Measurements from ENCODE around the gene GFOD1. TPM values are rescaled to one million over a fixed set of nuclear protein-coding genes. Genes with fewer than 3 reads are reported as not detected.

The GFOD1 gene
- total RNA-seq, 4 donors from 2014 or later = 16.1 to 30.7 (median 22.9) TPM

DNA sequence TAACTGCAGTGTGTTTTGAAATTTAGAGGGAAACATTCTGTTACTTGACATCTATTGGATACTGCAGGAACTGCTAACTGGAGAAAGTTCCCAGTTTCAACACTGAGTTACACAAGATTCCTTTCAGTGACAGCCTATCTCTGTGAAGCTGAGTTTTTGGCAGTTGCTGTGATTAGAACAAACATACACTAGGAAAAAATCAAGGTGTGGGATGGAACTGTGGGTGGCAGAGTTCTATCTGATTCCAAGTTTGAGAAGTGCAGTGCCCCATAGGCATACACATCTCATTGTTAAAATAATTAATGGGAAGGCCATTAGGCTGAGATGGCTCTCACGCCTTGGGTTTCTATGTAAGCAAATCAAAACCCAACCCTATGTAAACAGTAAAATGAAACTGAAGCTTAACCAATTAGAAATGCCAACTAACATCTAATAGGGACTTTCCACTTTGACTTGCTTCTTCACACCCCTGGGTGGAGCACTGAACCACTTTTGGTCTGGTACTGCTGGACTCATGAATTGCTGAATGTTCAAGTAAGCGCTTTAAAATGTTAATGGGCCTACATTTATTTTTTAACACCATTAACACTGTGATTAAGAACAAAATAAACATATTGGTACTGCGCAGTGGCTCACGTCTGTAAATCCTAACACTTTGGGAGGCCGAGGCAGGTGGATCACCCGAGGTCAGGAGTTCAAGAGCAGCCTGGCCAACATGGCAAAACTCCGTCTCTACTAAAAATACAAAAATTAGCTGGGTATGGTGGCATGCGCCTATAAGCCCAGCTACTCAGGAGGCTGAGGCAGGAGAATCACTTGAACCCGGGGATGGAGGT is 103.9 kb downstream of the GFOD1 start:
- TF ChIP-seq, protein P1, sequence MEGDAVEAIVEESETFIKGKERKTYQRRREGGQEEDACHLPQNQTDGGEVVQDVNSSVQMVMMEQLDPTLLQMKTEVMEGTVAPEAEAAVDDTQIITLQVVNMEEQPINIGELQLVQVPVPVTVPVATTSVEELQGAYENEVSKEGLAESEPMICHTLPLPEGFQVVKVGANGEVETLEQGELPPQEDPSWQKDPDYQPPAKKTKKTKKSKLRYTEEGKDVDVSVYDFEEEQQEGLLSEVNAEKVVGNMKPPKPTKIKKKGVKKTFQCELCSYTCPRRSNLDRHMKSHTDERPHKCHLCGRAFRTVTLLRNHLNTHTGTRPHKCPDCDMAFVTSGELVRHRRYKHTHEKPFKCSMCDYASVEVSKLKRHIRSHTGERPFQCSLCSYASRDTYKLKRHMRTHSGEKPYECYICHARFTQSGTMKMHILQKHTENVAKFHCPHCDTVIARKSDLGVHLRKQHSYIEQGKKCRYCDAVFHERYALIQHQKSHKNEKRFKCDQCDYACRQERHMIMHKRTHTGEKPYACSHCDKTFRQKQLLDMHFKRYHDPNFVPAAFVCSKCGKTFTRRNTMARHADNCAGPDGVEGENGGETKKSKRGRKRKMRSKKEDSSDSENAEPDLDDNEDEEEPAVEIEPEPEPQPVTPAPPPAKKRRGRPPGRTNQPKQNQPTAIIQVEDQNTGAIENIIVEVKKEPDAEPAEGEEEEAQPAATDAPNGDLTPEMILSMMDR (IDR thresholded peaks at IDR 0.05) = peak in 3 of 6 experiments; percentile 4 to 53 (median 46)
- TF ChIP-seq POLR2A (IDR thresholded peaks at IDR 0.05) = no peak
- WGBS, 2 donors = 37 to 57% methylated on average over 9 of the region's 9 CpGs
- Histone ChIP-seq H3K27me3 (no peaks in the 10 kb centered on the region), H3K27ac (peak overlapping the region; percentile 67 to 80 (median 70)), H3K4me1 (peaks cover 5 to 67% (median 30%) of the 10 kb centered on the region in 3 donors), H3K36me3 (no peaks in the 10 kb centered on the region), H3K9me3 (no peaks in the 10 kb centered on the region), H3K4me3 (peak overlapping the region in 1 of 4 donors; percentile 3)
- DNase-seq = no peak
- intact Hi-C loops (cut with DNase I) = no loop called here

DNA sequence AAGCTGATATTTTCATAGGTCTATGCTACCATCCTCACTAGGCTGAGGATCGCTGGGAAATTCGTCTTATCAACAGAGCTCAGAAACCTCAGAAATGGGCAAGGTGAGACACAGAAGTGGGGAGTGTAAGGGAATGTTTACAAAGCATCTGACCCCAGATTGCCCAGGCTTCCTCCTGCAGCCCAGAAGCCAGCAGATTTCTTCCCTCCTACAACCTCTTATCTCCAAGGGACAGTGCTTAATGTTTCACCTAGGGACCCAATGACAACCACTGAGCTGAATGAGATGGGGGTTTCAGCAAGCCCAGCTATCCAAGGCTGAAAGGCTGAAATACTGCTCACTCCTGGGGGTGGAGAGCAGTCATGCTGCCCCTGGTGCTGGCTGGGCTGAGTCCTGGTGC is 106.6 kb downstream of the GFOD1 start:
- no peak for DNase-seq
- H3K9me3 ChIP-seq = no peaks in the 10 kb centered on the region
- intact Hi-C loops (cut with DNase I) = no loop called here
- H3K4me1 ChIP-seq = peaks cover 5 to 67% (median 30%) of the 10 kb centered on the region in 3 donors
- no peak overlapping the region for H3K4me3 ChIP-seq
- peak overlapping the region in 2 of 4 donors; percentile 19 to 34 for H3K27ac ChIP-seq
- H3K36me3 ChIP-seq = peaks cover 0 to 5% (median 0%) of the 10 kb centered on the region in 3 donors
- WGBS, 2 donors = 86 to 94% methylated on average over 2 of the region's 2 CpGs
- no peak for TF ChIP-seq POLR2A (IDR thresholded peaks at IDR 0.05)
- TF ChIP-seq, protein P1 (IDR thresholded peaks at IDR 0.05) = no peak
- H3K27me3 ChIP-seq = no peaks in the 10 kb centered on the region

DNA sequence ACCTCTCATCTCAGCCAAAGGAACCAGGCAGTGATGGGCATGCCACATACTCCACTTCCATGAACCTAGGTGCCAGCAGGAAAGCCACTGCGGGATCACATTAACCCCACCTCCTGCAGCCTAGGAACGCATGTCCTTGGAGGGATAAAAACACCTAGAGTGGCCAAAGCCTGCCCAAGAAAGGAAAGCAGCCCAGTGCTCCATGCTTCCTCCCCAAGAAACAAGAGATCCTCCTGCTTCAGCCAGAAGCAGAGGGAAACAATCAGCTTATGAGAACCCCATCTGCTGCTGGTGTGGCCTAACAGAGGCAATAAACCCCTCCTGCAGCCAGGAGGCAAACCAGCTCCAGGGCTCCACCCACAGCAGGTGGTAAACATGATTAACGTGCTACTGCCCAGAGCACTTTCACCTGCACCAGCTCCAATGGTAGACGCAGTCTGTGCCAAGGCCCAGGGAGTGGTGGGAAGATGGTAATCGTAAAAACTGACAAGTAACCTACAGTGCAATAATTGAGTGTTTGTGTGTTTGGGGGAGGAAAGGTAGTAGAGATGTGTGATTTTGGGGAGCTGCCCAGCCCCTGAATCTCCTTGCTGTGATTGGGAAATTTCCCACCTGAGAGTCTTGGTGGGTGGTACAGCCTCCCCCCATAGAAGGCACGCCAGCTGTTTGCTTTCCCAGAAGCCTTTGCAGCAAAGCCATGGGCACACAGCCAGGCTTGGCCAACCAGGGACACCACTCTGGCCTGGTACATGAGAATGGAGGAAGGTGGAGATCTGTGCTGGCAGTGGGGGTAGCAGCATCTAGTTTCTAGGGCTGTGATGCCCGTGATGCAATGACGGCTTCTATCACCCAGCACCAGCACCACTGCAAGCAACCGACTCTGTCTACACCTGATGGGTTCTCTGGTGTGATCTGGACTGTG is 108.5 kb downstream of the GFOD1 start:
- Histone ChIP-seq H3K4me3 (no peak overlapping the region), H3K36me3 (peaks cover 0 to 5% (median 0%) of the 10 kb centered on the region in 3 donors), H3K27ac (no peak overlapping the region), H3K9me3 (no peaks in the 10 kb centered on the region), H3K4me1 (peaks cover 2 to 51% (median 25%) of the 10 kb centered on the region in 3 donors), H3K27me3 (no peaks in the 10 kb centered on the region)
- WGBS, 2 donors = 69 to 85% methylated on average over 6 to 9 of the region's 9 CpGs
- no peak for DNase-seq
- no peak for TF ChIP-seq POLR2A (IDR thresholded peaks at IDR 0.05)
- TF ChIP-seq, protein P1 (IDR thresholded peaks at IDR 0.05) = peak in 4 of 6 experiments; percentile 30 to 55 (median 34)
- intact Hi-C loops (cut with DNase I) = no loop called here

DNA sequence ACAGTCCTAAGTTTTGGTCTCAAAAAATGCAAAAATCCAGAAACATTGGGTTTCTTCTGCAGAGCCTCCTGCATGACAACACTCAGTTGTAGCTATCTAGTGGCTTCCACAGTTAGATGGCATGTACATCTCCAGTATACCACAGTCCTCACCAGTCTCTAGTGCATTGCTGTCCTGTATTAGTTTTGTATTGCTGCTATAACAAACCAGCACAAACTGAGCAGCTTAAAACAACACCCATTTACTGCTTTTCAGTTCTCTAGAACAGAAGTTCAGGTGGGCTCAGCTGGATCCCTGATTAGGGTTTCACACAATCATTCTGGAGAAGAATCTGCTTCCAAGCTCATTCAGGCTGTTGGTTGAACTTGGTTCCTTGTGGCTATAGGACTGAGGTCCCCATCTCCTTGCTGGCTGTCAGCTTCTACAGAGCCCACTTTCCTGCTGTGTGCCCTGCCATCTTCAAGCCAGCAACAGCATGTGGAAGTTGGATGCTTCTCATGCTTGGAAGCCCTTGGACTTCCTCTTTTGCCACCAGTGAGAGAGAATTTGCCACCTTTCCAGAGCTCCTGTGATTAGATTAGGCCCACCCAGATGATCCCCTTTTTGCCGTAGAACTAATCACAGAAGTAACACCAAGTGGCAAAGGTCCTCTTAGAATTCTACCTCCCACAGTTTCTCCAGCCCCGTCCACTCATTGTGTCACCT is 110.2 kb downstream of the GFOD1 start:
- Histone ChIP-seq H3K4me1 (peaks cover 0 to 38% (median 11%) of the 10 kb centered on the region in 3 donors), H3K9me3 (no peaks in the 10 kb centered on the region), H3K27me3 (no peaks in the 10 kb centered on the region), H3K36me3 (peaks cover 0 to 5% (median 0%) of the 10 kb centered on the region in 3 donors), H3K27ac (no peak overlapping the region), H3K4me3 (no peak overlapping the region)
- DNase-seq = no peak
- TF ChIP-seq POLR2A (IDR thresholded peaks at IDR 0.05) = no peak
- TF ChIP-seq, protein P1 (IDR thresholded peaks at IDR 0.05) = no peak
- intact Hi-C loops (cut with DNase I) = no loop called here
- WGBS, 2 donors = 92 to 95% methylated on average over 2 of the region's 2 CpGs

All from esophagus squamous epithelium (tissue), 5 donors.